Stimulated activated CD4-positive, alpha-beta T cell treated with anti-CD3 and anti-CD28 coated beads, Interleukin-1b, Interleukin-23, amount 100 ng/mL, for 1 hour (primary cell): Measurements from ENCODE around the gene EGR2.
A peak's percentile ranks its signal among the peaks of the same experiment; 100 is the strongest.

Source experiments
- DNase-seq, 2 donors: peaks; one replicate each; pipeline ENCODE4 v3.0.0-alpha.2; 2020; ENCODE audit warnings: low read depth in 2 of 2

Gene EGR2

DNA sequence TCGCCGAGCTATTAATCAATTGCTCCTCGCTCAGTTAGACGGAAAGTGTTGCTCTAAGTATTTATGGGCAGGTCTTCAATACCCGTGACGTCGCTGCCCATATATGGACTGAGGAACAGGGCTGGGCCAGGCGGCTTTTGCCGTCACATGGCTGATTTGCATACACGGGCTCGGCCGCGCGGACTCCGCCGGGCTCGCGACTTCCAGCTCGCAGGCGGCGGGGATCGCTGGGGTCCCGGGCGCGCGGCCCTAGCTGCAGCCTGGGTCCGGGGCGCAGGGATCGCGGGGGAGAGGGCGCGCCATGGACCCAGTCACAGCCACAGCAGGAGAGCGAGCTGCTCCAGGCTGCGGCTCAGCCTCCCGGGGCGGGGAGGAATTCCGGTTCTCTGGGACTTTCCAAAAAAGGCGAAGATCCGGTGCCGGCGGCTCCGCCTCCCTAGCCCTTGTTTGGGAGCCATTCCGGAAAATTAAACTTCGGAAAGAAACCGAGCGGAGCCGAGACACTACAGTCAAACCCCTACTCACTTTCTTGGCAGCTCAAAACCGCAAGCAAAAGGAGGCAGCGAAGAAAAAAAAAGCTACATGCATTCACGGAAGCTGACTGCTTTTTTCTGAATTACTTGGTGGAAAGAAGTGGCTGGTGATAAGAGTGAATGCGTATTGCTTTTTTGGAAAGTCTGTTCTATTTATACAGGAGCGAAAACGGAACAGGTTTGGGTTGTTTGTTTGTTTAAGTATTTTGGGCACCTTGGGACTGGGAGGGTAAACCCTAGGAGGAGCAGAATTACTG, at the start of gene EGR2:
Gene EGR2, minus strand, starts transcription at position 36 of the 790 bp plus-strand sequence. CDS start 337 bp downstream, outside the sequence.
- peak; percentile 85 to 86 for DNase-seq

DNA sequence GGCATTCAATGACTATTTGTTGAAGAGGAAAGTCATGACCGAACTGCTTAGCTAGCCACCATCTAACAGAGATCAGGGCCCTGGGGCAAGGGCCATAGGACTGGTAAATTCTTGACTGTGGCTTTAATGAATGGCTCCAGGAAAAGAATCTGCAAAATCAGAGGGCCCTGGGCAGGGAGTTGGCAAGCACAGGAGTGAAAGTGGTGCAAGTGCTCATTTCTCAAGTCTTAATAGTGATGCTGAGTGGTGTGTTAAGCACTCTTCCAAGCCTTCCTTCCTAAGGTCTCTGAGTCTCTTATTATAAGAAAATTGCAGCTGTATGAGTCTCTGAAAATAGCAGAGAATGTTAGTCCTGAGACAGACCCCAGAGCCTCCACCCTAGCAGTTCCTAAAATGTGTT, 46.3 kb upstream of the EGR2 start:
- no peak for DNase-seq

- no peak for DNase-seq
Measured at GRCh38 chr10:62861507-62861906, 45.3 kb upstream of the EGR2 start.

DNA sequence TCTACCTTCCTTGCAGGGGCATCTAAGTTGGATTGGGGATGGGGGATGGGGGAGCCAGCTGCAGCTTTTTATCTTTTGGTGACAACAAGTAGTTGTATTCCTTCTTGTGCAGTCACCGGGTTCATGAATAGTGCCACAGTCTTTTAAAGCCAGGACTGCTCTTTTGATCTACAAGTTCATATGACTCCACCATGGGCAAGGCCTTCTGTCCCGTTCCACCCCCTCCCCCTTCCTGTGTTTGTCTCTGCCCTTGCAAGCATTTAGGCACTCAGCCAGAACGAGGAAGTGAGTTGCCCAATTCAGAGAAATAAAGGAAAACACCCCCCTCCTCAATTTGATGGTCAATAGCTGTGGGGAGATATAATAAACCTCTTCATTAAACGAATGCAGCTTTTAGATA, 44.8 kb upstream of the EGR2 start:
- DNase-seq = no peak

GRCh38 chr10:62858364-62858763, 42.2 kb upstream of the EGR2 start:
- DNase-seq = no peak

DNA sequence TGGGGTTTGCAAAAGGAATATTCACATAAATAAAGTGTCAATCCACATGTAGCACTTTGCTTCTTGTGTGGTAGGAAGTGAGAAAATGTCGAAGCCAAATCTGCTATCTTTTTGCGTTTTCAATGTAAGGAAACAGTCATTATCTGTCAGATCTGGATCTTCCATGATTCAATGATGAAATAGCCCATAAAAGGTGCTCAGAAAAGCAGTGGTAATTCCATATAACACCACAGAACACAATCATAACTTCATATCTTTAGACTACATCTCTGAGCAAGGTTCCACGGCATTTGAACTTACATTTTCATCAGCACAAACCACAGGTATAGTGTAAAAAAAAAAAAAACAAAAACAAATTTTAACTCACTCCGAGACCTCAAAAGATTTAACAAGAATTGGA, 39.9 kb upstream of the EGR2 start:
- DNase-seq = no peak

GRCh38 chr10:62853710-62854109, 37.5 kb upstream of the EGR2 start:
- DNase-seq = no peak

DNA sequence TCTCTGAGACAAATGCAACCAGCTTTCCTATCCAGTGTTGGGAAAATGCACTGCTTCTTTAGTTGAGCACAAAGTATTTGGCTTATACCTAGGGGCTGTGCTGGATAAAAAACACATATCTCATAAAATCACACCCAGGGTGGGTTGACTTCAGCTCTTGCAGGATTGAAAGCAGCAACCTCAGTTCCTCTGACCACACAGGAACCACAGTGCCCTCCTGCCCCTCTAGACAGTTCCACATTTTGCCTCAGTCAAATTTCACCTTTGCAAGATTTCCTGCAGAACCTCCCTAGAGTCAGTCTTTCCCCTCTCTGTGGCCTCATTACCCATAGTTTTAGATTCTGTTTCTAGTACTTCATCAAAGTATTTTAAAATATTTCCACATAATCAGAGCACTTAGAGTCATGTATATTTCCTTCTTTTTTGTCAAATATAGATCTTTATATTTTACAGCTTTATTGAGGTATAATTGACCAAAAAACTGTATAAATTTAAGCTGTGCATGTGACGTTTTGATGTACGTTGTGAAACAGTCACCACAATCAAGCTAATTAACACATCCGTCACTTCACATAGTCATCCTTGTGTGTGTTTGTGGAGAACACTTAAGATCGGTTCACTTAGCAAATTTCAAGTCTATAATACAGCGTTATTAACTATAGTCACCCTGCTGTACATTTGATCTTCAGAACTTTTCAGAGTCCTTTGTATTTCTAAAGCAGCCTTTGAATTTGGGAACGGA, 37.0 kb upstream of the EGR2 start:
- DNase-seq = no peak

- no peak for DNase-seq
Measured at GRCh38 chr10:62851442-62851841, 35.3 kb upstream of the EGR2 start.

DNA sequence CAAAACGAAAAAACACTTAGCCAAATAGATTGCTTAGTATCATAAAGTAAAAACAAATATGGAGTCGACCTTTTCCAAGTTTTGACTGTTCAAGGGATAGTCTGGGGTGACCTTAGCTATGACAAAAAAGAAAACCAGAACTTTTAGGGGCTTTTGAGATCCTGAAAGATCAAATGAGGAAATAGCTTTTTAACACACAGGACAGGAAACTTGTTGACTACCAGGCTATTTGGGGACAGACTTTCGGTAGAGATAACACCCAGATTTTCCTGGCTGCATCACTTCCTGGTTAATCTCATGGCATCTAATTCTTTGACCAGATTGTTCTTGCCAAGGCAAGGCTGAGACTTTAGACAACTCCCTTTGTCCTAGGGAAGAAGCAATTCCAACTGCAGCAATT, 34.5 kb upstream of the EGR2 start:
- DNase-seq = no peak

DNA sequence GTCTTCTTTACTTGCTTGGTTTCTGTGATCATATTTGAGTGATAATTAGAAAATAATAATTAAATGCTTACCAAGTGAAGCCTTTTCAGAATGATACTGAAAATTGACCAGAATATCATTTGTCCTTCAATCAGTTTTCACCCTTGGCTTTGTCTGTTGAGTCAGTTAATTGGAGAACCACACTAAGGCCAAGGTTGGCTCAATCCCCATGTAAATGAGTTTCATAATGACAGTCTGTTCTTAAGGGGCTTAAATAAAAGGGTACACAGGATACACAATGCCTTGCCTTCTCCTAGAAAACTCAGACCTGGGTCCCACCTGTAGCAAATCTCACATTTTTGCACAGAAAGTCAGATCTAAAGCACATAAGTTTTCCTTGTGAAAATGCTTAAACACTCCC, 31.3 kb upstream of the EGR2 start:
- no peak for DNase-seq

DNA sequence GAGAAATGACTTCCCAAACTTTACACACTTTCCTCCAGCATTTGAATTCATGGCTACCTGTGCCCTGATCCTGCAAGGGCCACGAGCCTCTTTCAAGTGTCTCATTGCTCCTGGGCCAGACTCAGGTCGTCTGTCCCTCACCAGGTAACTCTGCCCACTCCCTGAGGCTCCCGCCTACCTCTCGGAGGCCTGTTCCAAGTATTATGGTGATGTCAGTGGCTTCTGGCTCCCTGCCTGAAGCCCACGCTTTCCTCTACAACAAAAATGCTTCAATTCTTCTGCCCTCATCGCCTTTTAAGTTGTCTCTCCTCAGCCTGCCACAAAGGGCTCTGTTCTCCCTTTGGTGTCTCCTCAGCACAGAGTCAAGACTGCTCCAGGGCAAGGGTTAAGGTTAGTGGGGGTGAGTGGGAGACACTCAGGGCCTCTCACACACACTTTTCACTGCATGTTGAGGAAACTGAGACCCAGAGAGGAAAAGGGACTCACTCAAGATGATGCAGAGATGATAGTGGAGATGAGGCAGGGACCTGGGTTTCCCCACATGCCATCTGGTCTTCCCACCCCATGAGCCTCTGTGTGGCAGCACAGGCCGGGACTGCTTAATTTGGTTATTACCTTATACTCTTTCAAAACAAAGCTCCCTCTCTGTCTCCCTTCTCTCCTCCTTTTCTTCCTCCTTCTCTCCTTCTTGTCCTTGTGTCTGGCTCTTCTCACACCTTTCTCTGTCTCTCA, 28.3 kb upstream of the EGR2 start:
- DNase-seq = no peak

DNA sequence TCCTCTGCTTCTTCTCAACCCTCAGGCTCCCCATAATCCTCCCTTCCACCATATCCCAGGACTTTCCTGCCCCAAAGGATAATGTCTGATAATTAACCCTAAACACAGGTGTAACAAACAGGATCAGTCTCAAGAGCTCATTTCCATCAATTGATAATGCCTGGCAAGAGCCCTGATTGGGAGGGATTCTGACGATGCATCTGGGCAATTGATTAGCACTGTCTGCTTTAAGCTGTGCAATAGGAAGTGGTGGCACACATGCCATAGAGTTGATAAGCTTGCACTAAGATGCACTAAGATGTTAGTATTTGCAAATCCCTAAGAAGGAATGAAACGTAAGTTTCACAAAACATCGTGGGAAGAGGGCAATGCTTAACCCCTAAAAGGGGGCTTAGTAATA, 27.4 kb upstream of the EGR2 start:
- no peak for DNase-seq

DNA sequence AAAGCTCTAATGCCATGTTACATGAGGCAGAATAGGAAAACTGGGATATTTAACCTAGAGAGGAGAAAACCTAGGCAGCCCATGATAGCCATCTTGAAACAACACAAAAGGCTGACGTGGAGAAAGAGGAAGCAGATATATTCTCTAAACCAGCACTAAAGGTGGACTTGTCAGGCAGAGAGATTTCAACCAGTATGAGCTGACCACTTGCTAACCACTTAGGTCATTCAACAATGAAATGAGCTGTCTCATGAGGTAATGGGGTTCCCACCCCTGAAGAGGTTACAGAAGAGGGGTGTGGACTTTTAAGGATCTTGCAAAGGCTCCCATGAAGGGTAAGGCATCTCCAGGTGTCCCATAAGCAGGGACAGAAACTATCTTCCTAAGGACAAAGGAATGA, 26.8 kb upstream of the EGR2 start:
- DNase-seq = no peak

DNA sequence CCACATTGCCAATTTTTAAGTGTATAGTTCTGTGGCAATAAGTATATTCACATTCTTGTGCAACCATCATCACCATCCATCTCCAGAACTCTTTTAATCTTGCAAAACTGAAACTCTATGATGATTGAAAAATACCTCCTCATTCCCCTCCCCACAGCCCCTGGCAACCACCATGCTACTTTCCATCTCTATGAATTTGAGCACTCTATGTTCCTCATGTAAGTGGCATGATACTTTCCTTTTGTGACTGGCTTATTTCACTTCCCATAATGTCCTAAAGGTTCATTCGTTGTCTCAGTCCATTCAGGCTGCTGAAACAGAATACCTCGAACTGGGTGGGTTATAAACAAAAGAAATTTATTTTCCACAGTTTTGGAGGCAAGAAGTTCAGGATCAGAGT, 23.4 kb upstream of the EGR2 start:
- DNase-seq = no peak

- DNase-seq = no peak
Measured at GRCh38 chr10:62831346-62831745, 15.2 kb upstream of the EGR2 start.

- DNase-seq = no peak
Measured at GRCh38 chr10:62830679-62831078, 14.5 kb upstream of the EGR2 start.

GRCh38 chr10:62829622-62830021, 13.5 kb upstream of the EGR2 start:
- no peak for DNase-seq

DNA sequence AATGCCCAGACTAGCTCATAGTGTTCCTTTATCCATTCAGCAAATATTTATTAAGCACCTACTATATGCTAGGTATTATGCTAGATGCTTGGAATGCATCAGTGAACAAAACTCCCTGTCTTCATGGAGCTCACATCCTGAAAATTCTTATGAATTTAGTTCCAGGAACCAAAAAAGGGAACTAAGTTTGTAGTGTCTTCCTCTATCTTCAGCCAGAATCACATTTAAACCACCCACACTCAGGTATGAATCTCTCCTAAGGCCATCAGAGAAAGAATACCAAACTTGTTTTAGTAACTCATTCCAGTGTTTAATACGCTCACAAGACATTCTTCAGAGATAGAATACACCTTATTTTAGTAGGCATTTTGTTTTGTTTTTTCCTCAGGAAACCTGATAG, 10.1 kb upstream of the EGR2 start:
- no peak for DNase-seq

DNA sequence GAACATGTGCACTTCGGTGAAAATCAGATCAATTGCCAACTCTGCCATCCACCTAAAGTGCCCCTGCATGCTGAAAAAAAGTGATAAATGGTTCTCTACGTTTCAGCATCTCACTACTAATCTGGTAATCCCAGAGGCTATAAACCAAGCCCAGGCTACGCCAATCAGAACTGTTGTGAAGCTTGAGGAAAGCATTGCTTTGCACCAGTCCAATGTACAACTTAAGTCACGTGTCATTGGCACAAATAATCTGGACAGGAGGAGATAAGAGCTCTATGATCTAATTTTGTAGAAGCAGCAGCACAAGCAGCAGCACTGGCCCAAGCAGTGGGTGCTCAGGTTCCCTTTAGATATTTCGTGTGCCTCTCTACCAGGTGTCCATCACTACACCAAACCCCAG, 4.4 kb upstream of the EGR2 start:
- no peak for DNase-seq

DNA sequence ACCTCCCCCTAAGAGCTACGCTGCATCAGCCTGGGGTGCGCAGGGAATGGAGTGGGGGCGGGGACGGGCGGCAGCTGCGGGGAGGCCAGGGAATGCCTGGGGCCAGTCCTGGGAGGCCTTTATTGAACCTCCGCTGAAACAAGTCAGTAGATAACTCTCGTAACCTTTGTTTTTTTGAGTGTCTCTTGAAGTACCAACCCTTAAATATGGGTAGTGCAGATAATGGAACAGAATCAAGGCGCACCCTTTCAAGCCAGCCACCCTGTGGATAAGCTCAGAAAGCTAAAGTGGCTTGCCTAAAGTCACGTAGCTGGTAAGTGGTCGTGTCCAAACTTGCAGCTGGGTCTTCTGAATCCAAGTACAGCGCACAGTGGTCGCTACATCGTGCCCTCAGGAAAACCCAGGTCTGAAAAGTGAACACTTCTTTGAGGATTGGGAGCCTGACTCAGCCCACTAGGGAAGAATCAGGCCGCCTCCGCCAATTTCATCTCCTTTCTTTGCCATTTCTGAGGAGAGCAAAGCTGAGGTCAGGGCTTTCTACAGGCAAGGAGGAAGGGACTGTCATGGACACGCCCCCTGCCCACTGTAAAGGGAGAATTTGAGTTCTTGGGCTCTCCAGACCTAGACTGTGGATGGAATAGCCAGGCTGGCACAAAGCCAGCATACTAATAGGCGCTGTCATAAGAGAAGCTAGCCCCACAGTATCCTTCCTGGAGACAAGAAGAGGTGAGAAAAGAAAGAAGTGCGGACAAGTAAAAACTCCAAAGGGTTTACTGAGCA, 3.2 kb upstream of the EGR2 start:
- no peak for DNase-seq

DNA sequence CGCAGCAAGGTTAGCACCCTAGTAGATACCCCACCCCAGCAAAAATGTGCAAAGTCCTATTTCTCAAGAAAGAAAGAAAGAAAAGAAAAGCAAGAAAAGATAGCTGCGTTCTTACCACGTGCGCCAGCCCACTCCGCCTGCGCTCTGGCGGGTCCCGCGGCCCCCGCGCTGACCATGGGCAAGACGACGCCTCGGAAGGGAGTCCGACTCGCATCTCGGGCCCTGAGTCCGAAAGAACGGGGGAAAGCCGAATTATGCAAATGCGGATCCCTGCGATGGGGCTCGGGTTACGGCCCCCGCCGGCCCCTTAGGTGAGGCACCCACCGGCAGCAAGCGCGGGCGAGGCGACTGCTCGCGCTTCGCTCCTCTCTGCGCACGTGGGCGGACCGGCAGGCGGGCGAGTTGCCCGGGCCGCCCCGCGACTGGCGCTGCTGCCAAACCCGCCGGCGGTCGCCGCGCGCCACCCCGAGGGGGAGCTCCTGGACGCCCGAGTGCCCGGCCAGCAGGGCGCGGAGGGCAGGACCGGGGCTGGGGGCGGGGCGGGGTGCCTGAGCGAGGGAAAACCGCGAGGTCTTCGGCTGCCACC, 2.4 kb upstream of the EGR2 start:
- no peak for DNase-seq
